HL-60 (cell line): ENCODE results near the gene SDHAF2.

Experiments
- DNase-seq, 2 experiments: peaks; one replicate each; pipeline ENCODE4 v3.0.0-alpha.2; 2010 to 2020; ENCODE audit warnings: low read depth in 1 of 2, low spot score in 1 of 2
- H3K27ac ChIP-seq: fragments of 250-450 bp; sonication (Bioruptor Pico); replicated peaks from 2 replicates; pipeline ENCODE4 v1.5.1; 2020; ENCODE audit warnings: mild to moderate bottlenecking, moderate library complexity
- H3K27me3 ChIP-seq: fragments of 250-450 bp; sonication (Bioruptor Pico); 2 replicates; pipeline ENCODE4 v1.5.1; 2021; ENCODE audit warnings: mild to moderate bottlenecking, moderate library complexity; ENCODE audit not compliant: insufficient read depth, poor library complexity, severe bottlenecking
- H3K4me3 ChIP-seq: replicated peaks from 2 replicates; pipeline ENCODE4 v1.5.1; 2011; ENCODE audit warnings: mild to moderate bottlenecking, control low read depth, low read length; ENCODE audit not compliant: insufficient read depth
- CTCF ChIP-seq: IDR thresholded peaks from one replicate; pipeline ENCODE4 v1.5.1; 2011; ENCODE audit warnings: low read length, control low read depth, inconsistent platforms; ENCODE audit not compliant: insufficient read depth
- GABPA ChIP-seq: IDR thresholded peaks from 2 replicates; pipeline ENCODE4 v1.6.1; 2012; ENCODE audit warnings: low read depth
- POLR2AphosphoS5 ChIP-seq: IDR thresholded peaks from 2 replicates; pipeline ENCODE4 v1.6.1; 2012; ENCODE audit warnings: low read depth
- SPI1 ChIP-seq: IDR thresholded peaks from 2 replicates; pipeline ENCODE4 v1.6.1; 2012; ENCODE audit warnings: low read depth, mild to moderate bottlenecking, borderline replicate concordance
- TF ChIP-seq, protein P1 (sequence below): IDR thresholded peaks from 2 replicates; pipeline ENCODE4 v1.6.1; 2012; ENCODE audit warnings: low read depth; ENCODE audit not compliant: insufficient replicate concordance

SDHAF2 gene

DNA sequence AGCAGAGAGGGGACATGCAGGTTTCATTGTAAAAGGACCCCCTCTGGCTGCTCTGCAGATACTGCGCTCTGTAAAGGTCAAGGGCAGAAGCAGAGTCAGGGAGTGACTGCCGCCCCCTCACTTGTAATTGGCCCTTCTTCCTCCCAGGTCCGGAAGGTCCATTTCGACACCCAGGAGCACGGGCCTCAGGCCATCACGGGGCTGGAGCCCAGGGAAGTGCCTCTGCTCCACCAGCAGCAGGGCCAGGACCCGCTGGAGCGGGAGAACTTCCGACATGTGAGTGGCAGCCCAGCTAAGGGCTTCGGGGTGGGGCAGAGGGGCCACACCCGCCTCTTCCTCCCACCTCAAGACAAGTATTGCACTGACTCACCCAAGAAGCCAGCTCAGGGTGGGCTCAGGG lies 54.6 kb downstream of the SDHAF2 start:
- no peak overlapping the region for H3K4me3 ChIP-seq
- no peak for TF ChIP-seq GABPA
- no peak for TF ChIP-seq CTCF
- TF ChIP-seq, protein P1, sequence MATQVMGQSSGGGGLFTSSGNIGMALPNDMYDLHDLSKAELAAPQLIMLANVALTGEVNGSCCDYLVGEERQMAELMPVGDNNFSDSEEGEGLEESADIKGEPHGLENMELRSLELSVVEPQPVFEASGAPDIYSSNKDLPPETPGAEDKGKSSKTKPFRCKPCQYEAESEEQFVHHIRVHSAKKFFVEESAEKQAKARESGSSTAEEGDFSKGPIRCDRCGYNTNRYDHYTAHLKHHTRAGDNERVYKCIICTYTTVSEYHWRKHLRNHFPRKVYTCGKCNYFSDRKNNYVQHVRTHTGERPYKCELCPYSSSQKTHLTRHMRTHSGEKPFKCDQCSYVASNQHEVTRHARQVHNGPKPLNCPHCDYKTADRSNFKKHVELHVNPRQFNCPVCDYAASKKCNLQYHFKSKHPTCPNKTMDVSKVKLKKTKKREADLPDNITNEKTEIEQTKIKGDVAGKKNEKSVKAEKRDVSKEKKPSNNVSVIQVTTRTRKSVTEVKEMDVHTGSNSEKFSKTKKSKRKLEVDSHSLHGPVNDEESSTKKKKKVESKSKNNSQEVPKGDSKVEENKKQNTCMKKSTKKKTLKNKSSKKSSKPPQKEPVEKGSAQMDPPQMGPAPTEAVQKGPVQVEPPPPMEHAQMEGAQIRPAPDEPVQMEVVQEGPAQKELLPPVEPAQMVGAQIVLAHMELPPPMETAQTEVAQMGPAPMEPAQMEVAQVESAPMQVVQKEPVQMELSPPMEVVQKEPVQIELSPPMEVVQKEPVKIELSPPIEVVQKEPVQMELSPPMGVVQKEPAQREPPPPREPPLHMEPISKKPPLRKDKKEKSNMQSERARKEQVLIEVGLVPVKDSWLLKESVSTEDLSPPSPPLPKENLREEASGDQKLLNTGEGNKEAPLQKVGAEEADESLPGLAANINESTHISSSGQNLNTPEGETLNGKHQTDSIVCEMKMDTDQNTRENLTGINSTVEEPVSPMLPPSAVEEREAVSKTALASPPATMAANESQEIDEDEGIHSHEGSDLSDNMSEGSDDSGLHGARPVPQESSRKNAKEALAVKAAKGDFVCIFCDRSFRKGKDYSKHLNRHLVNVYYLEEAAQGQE: no peak
- TF ChIP-seq SPI1: no peak
- TF ChIP-seq POLR2AphosphoS5: no peak
- H3K27me3 ChIP-seq: no peaks in the 10 kb centered on the region
- no peak overlapping the region for H3K27ac ChIP-seq
- DNase-seq: no peak

- Histone ChIP-seq H3K4me3 (no peak overlapping the region), H3K27ac (no peak overlapping the region), H3K27me3 (no peaks in the 10 kb centered on the region)
- TF ChIP-seq, protein P1: no peak
- no peak for TF ChIP-seq CTCF
- no peak for TF ChIP-seq SPI1
- no peak for TF ChIP-seq POLR2AphosphoS5
- no peak for TF ChIP-seq GABPA
- DNase-seq: no peak
Measured at GRCh38 chr11:61485080-61485479, 55.2 kb downstream of the SDHAF2 start.

DNA sequence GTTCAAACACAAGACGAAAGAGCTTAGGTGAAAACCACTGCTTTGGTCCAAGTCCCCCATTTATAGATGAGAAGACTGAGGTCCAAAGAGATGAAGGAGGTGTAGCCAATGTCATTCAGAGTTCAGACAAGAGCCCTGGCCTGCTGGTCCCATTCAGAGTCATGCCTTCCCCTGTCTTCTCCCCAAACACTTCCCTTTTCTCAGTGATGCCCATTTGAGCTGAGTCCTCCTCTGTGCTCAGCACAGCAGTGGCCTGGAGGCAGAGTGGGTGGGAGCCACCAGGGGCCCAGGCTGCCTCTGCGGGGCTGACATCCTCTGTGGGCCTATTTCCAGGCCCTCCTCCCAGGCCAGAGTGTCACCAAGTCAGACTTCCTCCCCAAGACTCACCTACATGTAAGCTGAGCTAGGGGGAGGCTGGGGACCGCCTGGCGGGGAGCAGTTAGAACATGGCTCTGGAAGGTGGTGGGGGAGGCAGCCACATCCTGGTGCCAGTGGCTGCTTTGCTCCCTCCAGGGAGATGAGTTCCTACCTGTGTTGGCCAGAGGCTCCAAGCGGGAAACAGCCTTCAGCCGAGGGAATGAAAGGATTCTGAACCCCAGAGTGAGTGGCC lies 56.2 kb downstream of the SDHAF2 start:
- TF ChIP-seq, protein P1: no peak
- TF ChIP-seq SPI1: peak; percentile 81
- Histone ChIP-seq H3K27ac (no peak overlapping the region), H3K4me3 (no peak overlapping the region), H3K27me3 (no peaks in the 10 kb centered on the region)
- no peak for DNase-seq
